Fibroblast of peridontal ligament (primary cell): ENCODE results near the gene TMEM106B.
"Not testable (repeated sequence)": the region's sequence is repeated elsewhere in the genome, so short reads cannot be mapped to it uniquely, and the experiment has no call there.

Experiments used
- DNase-seq: peaks from one replicate; pipeline ENCODE4 v3.0.0-alpha.2; 2010; ENCODE audit errors: extremely low read depth

Gene TMEM106B

GRCh38 chr7:12211054-12211710 lies at the start of gene TMEM106B:
Gene TMEM106B (plus strand): TSS chr7:12211294. CDS start chr7:12214811, 3,517 bp downstream.
- DNase-seq = peak; percentile 91

- DNase-seq = peak; percentile 4
Observed at GRCh38 chr7:12162415-12163113, 48.5 kb upstream of the TMEM106B start.

- DNase-seq = not testable (repeated sequence)
Observed at GRCh38 chr7:12168065-12168464, 43.0 kb upstream of the TMEM106B start.

- DNase-seq = not testable (repeated sequence)
Observed at GRCh38 chr7:12169981-12170820, 40.9 kb upstream of the TMEM106B start.

DNA sequence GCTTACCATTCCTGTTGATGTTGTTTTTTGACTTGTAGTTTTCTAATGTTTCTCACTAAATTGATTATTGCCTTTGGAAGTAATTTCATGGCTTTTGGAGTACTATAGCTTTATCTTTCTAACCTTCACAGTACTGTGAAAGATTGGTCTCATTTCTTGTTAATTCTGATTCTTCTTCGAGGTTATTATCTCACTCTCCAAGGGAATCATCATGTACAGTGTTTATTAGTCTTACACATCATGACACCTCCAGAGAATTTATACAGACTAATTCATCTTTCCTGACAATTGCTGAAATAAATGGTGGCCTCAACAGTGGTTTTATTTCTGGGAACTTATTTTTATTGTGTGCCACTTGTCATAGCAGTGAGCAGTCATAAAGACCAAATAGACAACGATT lies 37.4 kb upstream of the TMEM106B start:
- no peak for DNase-seq

GRCh38 chr7:12174931-12175330 lies 36.2 kb upstream of the TMEM106B start:
- DNase-seq = no peak

DNA sequence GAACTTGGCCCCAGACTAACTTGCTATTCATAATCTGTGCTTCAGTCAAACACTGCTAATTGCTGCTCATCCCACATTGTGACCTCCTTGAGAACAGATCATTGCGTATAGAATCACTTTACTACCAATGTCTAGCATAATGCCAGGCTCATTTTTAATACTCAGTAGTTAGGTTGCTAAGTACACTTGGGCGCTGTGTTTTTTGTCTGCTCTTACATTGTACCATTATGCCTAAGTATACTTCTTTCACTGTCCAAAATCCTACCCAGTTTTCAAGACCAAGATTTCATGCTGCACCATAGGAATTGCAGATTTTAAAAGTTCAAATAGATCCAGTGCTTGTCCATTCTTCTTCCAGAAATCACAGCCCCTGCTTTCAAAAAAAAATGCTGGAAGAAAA lies 32.8 kb upstream of the TMEM106B start:
- DNase-seq = no peak

- no peak for DNase-seq
Observed at GRCh38 chr7:12194426-12194825, 16.7 kb upstream of the TMEM106B start.

- DNase-seq = no peak
Observed at GRCh38 chr7:12196386-12196785, 14.7 kb upstream of the TMEM106B start.

GRCh38 chr7:12199363-12199762 lies 11.7 kb upstream of the TMEM106B start:
- no peak for DNase-seq

DNA sequence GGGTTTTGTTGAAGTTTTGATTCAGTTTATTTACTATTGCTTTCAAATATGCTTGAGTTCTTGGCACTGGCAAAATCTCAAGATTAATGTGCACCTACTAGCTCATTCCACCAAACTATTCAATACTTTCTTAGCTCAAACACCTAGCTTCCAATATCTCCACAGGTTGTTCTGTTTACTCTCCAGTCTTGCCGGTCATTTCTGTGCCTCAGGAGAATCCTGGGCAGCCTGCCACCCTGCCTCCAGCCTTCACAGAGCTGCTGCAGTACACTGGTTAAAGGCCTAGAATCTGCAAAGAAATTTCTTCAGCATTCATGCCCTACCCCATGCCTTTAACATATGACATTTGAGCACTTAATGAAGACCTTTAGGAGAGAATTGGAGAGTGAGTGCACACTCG lies 4.0 kb upstream of the TMEM106B start:
- no peak for DNase-seq

DNA sequence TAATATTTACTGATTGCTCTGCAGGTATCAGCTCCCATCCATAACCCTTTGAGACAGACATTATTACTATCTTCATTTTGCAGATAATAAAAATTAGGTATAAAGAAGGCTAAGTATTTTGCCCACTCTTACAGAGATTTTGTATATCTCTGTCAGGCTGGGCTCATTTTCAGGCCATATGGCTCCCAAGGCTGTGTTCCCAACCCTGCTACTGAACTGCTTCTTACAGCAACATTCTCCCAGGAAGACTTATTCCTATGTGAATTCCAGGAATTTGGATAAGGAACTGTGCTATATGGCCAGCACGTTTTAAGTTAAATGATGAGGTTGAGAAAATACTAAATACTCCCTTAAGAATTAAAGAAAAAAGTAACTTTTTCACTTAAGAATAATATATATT lies 1.9 kb upstream of the TMEM106B start:
- no peak for DNase-seq

- DNase-seq = peak; percentile 16
Observed at GRCh38 chr7:12210179-12211053, 678 bp upstream of the TMEM106B start.

- DNase-seq = peak; percentile 32
Observed at GRCh38 chr7:12211711-12212485, 804 bp downstream of the TMEM106B start.

DNA sequence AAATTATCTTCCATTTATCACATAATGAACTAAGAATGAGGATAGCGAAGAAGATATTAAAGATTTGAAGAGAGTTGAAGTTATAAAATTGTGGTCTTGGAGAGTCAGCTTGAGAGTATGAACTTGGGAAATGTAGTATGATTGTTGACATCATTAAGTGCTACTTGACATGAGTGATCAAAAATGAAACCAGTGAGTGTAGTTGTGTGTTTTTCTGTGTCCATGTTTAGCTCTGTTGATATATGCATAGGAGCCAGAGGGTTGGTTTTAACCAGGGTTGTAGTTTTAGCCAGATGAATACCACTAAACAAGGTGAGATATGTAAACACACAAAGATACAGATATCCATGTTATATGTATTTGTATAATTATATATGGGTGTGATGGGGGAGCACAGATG lies 6.2 kb downstream of the TMEM106B start:
- no peak for DNase-seq

DNA sequence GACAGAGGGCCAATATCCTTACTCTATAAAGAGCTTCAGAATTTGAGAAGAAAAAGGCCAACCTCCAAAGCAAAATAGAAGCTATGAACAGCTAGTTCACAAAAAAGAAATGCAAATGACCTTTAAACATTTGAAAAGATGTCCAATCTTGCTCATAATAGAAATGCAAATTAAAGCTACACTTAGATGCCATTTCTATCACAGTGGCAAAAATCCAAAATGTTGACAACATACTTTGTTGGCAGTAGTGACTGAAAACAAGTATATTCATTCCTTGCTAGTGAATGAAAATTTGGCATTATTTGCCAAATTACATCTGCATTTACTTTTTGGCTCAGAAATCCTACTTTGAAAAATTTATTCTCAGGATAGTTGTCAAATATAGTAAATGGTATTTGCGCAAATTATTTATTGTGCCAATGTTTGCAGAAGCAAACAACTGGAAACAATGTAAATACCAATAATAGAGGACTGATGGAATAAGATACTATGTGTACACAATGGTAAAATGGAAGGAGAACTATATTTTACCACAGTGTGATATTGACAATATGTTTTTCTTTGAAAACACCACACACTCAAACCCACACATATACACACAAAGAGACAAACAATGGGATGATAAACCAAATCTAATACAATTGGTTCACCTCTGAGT lies 9.4 kb downstream of the TMEM106B start:
- no peak for DNase-seq

DNA sequence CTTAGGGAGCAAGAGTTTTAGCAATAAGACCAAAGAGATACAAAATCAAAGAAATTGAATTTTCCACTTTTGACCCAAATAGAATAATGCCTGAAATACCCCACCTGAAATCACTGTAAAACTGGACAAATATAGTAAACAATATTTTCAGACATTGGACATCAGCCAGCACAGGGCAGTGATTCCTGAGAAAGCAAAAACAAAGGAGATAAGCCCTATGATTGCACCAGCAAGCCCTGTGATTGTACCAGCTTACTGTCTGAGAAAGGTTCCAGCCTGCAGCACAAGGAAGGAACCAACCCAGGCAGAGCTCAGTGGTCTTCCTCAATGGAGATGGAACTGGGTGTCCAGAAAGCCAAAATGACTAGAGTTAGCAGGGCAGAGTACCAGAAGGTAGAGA lies 10.3 kb downstream of the TMEM106B start:
- no peak for DNase-seq

DNA sequence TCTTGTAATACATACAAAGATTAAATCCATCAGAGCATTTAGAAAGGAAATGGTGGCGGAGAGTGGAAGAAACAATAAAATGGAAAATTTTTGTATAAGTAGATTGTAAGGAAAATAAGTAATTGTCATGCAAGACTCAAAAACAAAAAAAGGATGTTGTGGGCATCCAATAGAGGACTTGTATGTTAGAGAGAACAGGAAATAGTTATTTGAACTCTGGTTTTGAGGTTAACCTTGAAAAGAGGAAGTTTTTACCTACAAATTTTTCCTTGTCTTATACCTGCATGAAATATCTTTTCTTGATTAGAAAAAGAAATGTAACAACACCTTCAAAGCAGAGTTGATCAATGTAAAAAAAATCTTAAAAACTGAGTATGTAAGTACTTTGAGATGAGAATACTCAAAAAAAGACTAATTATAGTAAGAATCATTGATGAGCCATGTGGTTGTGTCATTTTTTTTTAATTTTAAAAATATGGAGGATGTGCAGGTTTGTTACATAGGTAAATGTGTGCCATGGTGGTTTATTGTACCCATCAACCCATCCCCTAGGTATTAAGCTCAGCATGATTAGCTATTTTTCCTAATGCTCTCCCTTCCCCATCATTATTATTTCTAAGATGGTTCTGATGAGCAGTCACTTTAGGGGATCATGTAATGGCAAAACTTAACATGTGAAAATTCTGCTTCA lies 11.9 kb downstream of the TMEM106B start:
- DNase-seq = no peak

DNA sequence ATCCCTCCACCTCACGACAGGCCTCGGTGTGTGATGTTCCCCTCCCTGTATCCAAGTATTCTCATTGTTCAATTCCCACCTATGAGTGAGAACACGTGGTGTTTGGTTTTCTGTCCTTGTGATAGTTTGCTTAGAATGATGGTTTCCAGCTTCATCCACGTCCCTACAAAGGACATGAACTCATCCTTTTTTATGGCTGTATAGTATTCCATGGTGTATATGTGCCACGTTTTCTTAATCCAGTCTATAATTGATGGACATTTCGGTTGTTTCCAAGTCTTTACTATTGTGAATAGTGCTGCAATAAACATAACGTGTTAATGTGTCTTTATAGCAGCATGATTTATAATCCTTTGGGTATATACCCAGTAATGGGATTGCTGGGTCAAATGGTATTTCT lies 13.9 kb downstream of the TMEM106B start:
- DNase-seq = not testable (repeated sequence)

DNA sequence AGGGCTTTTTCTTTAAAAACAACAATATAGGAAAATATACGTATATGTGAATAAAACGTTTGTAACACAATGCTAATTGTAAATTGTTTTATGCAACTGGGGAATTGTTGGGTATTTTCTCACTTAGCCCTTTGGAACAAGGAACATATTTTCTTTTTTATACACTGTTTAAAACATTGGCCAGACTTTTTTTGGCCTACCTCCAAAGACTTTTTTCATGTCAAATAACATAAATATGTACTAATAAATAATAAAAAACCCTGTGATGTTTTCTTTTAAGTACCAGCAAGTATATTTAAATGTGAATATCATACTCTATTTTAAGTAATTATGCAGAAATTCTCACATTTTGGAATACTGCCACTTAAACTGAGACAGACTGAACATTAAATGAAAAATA lies 15.7 kb downstream of the TMEM106B start:
- DNase-seq = no peak
